ENCODE results near the gene RBM10.
A peak's percentile ranks its signal among the peaks of the same experiment; 100 is the strongest.

The RBM10 gene

DNA sequence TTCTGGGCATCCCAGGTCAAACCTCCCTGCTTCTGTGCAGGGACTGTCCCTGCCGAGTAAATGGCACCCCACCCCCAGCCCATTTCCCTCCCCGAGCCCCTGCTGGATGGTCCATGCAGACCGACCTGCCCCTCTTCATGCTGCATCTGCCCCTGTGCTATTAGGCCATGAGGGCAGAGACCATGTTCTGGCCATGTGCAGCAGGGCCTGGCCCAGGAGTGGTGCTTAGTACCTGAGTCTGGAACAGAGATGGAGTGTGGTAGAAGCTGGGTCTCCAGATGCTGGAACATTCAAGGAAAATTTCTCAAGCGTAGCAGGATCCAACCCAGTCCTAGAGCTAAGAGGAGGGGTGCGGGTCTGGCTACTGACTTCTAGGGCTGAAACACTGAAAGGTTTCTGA, 33.3 kb downstream of the RBM10 start:
- no peak for DNase-seq

DNA sequence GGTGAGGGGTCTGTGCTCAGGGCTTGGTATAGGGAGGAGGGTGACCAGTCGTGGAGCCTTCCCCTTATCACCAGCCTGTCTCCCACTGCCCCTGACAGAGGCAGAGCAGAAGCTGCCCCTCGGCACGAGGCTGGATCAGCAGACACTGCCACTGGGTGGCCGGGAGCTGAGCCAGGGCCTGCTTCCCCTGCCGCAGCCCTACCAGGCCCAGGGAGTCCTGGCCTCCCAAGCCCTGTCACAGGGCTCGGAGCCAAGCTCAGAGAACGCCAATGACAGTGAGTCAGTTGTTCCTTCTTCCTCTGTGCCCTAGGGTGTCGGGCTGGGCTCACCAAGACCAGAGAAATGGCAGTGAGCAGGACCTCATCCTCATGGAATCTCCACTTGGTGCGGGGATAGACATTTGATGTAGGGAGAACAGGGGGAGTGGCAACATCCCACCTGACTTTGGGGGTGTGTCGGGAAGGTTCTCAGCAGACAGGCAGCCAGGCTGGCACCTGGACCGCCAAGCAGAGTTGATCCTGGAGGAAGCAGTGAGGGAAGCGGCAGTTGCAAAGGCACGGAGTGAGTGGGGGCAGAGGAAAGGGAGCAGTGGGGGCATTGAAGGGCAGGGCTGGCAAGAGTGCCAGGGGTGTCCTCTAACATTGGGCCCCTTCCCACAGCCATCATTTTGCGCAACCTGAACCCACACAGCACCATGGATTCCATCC, 34.4 kb downstream of the RBM10 start:
- DNase-seq, result no peak

DNA sequence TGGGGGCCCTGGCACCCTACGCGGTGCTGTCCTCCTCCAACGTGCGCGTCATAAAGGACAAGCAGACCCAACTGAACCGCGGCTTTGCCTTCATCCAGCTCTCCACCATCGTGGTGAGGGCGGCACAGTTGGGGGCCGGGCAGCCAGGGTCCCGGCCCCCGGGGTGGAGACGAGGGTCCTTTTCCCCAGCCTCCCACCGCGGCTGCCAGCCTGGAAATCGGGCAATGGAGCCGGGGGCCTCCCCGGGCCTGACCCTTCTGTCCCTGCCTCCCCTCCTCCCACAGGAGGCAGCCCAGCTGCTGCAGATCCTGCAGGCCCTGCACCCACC, 34.9 kb downstream of the RBM10 start:
- DNase-seq, result no peak

DNA sequence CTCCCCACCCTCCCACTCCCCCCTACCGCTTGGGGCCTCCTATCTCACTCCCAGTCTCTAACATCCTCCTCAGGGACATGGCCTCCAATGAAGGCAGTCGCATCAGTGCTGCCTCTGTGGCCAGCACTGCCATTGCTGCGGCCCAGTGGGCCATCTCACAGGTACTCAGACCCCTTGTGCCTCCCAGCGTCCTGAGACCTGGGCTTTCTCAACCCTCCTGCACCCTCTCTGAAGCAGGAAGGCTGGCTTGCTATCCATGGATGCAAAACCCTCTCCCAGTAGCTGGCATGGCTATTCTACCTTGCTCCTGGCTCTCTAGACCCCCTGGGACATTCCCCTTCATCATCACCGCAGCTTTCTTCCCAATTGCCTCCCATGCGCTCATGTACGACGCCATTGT, 35.3 kb downstream of the RBM10 start:
- no peak for DNase-seq

DNA sequence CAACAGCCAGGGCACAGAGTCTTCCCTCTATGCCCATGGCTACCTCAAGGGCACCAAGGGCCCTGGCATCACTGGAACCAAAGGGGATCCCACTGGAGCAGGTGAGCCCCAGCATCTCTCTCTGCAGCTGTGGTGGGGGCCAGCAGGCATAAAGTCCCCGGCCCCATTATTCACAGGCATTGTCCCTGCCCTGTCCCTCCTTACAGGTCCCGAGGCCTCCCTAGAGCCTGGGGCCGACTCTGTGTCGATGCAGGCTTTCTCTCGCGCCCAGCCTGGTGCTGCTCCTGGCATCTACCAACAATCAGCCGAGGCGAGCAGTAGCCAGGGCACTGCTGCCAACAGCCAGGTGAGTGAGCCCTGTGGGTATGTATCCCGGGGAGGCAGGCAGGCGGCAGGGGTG, 36.3 kb downstream of the RBM10 start:
- no peak for DNase-seq

DNA sequence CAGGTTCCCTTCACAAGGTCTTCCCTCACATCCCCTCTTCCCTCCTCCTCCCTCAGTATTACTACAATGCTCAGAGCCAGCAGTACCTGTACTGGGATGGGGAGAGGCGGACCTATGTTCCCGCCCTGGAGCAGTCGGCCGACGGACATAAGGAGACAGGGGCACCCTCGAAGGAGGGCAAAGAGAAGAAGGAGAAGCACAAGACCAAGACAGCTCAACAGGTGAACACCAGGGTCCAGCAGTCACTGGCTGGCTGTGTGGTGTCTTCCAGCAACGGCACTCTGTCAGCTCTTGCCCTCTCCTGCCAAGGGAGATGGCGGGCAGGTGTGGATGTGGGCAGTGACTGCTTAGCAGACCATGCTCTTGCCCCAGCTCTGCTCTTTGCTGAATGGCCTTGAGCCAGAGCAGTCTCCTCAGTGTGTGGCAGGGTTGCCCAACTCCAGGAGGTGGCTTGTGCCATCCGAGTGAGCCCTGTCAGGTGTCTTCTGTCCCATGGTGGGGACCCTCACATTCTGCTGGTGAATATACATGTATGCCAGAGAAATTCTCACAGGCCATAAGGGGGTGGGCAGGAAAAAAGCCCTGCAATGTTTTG, 37.2 kb downstream of the RBM10 start:
- DNase-seq, result no peak

DNA sequence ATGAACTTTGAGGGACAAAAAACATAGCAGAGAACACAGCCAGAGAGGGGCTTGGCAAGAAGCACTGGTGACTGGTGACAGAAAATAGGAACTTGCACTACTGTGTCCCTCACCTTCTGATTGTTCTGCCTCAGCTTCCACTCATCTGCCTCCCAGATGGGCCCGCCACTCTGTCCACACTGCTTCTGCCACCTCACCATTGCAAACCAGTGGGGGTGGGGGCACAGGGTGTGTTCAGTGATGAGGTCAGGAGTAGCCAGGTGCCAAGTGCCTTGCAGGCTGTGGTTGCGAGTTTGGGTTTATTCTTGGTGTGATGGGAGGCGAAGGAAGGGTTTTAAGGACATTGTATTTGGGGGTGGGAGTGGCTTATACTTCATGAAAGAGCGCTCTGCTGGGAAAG, 39.5 kb downstream of the RBM10 start:
- no peak for DNase-seq

DNA sequence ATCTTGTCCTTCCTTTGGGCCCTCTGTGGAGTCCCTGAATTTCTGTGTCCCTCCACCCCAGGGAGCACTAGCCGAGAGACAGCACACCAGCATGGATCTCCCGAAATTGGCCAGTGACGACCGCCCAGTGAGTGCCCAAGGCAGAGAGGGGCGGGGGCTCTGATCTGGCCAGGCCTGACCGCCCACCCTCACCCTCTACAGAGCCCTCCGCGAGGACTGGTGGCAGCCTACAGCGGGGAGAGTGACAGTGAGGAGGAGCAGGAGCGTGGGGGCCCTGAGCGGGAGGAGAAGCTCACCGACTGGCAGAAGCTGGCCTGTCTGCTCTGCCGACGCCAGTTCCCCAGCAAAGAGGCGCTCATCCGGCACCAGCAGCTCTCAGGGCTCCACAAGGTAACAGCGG, 40.2 kb downstream of the RBM10 start:
- no peak for DNase-seq

DNA sequence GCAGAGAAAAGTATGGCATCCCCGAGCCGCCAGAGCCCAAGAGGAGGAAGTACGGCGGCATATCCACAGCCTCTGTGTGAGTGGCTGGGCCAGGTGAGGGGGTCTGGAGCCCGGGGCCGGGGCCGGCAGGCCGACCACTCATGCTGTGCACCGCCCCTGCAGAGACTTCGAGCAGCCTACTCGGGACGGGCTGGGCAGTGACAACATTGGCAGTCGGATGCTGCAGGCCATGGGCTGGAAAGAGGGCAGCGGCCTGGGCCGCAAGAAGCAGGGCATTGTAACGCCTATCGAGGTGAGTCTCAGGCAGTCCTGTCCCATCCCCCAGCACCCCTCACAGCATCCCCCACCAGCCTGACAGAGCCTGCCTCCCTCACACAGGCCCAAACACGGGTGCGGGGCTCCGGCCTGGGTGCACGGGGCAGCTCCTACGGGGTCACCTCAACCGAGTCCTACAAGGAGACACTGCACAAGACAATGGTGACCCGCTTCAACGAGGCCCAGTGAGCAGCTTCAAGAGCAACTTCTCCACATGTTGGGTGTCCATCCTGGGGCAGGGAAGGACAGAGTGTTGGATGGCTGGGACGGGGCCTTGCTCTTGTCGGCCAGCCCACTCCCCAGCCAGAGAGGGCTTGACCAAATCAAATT, 41.2 kb downstream of the RBM10 start:
- no peak for DNase-seq

DNA sequence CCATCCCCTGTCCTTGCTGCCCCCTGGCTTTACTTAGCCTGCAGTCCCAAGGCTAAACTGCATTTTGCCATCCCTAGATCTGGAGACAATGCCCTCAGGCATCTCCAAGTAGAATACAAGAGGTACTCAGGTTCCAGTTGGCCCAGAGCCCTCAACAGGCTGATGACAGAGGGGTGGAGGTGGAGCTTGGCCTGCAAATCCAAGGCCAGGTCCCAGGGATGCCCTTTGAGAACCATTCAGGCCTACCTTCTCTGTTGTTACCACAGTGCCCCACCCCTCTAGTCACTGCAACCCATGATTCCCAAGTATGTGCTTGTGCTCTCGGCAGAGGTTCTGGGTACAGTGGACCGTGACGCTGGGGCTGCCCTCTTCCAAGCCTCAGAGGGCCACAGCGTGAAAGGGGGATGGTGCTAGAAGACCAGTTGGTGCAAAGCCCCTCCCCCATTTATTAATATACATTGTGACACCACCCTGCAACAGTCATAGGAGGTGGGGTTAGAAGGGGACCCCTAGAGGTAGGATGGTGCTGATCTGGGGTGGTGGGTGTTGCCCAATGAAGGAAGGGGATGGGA, 42.2 kb downstream of the RBM10 start:
- no peak for DNase-seq

DNA sequence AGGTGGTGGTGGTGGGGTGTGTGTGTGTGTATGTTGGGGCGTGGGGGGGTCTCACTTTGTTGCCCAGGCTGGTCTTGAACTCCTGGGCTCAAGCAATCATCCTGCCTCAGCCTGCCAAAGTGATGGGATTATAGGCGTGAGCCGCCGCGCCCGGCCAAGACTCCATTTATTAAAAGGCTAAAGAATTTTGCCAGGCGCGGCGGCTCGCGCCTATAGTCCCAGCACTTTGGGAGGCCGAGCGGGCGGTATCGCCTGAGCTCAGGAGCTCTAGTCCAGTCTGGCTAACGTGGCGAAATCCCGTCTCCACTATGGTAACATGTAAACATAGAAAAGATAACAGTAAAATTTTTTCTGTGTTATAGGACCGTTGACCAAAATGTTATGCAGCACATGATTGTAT, 44.9 kb downstream of the RBM10 start:
- no peak for DNase-seq

DNA sequence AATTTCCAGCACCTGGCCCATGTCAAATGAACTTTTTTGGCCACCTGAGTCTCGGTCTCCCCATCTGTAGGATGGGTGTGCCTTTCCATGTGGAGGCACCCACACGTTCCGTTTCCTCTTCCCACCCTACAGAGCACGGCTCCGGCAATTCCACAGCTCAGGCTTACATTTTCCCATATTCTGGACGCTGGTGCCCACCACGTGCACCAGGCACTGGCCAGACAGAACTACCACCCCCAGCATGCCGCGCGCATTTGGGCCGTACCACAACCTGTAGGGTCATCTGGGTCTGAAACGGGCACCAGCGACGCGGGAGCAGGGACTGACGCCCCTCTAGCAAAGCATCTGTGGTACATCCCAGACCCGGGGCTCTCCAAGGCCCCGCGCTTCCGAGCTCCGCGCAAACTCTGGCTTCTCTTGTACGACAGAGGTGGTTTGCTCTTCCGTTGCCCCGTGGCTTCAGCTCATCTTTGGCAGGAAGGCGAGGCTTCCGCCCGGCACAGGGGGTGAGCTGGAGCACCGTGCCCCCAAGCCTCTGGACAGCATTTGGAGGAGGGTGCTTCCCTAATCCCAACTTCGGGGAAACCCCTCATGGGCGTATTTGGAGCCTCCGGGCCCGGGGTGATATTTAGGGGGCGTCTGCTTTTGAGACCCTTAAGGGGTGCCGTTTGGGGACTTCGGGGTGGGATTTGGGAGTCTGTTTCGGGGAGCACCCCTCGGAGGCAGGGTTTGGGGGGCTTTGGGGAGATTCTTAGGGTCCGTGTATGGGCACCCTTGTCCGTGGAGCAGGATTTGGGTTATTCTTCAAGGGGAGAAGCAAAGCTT, 45.6 kb downstream of the RBM10 start:
- peak; percentile 91 for DNase-seq

DNA sequence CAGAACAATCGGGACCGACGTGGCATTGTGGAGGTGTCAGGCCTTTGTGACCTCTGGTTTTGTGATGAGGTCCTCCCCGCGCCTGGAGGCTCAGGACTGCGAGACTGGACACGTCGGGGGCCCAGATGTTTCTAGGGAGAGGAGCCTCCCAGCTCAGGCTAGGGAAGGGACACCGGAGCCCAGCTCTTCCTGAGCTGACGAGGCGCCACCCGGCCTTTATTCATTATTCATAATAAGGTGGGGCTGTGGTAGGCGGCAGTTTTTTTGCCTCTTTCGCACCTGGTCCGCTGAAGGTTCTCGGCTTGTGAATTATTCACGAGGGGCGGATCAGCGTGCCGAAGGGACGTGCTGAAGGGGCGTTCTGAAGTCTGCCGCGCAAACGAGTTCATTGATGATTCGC, 46.3 kb downstream of the RBM10 start:
- DNase-seq, result no peak

DNA sequence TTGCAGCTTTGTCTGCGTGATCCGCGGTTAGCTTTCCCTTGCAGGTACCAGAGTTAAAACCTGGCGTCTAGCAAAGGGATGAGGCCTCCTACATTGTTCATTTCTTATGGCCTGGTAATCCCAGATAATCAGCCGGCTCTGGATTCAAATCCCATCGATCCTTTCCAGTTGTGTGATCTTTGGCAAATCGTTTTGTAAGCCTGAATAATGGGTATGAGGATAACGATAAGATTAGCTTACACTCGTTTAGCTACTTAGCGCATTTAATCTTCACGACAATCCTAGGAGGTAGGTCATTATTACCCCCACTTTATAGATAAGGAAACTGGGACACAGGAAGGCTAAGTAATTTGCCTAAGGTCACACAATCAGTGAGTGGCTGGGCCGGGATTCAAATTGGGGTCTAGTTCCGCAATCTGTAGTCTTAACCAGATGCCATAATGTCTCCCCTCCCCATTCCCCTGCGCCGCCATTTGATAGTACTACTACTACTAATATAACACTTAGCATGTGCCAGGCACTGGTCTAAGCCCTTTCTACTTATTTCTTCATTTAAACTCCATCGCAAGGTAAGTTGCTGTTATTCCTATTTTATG, 46.9 kb downstream of the RBM10 start:
- DNase-seq, result no peak

DNA sequence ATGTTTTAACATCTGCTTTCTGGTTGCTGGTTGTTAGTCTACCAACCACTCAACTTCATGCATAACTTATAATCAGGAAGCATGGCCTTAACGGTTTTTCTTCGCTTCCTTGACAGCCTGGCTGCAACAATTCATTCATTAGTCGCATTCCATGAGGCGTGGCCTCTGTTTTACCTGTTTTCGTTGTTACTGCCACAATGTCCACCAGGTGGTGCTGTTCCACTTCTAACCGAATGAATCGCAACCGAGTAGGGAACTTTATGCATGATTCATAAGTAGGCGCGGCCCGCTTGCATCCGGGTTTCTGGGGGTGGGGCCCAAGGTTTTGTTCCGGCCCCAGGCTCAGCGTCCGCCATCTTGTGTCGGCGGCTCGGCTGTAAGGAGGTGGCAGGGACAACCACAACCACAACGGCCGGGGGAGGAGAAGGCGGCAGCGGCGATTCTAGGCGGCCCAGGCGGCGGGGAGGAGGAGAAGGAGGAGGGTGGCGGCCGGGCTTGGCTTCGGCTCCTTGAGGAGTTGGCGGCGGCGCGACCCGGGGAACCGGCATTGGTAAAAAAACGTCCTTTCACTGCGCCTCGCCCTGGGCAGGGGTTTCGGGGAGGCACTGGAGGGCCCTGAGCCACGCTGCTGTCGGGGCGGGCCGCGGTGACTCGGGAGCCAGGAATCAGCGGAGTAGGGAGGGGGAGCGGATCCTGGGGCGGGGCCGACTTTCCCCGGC, 48.6 kb downstream of the RBM10 start, which contains the start of gene UBA1:
TSS of gene UBA1 (plus strand) at position 355 of the 719 bp plus-strand sequence. CDS start 4,974 bp downstream, outside the sequence.
- peak; percentile 93 for DNase-seq

DNA sequence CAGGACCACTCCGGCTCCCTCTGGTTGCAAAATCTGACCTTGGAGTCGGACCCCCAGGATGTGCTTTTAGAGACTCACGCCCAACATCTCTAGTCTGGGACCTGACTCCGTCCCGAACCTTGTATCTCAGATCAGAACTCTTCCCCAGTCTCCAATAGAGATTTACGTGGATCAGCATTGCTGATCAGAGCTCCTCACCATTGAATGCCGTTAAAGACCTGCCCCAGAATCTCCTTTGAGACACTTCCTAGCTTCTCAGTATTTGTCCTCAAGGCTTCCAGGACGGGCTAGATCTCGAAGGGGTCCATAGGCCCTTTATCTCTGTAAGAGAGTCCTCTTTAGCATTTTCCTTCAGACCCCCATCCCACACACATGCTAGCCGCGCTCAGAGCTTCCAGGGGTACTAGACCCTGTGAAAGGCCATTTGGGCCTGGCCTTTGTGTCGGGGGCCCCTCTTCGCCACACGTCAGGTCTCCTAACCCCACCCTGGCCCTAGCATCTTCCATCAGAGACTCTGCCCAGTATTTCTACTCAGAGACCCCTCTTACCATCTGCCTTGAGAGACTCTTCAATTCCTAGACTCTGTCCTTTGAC, 49.3 kb downstream of the RBM10 start:
- DNase-seq, result no peak

DNA sequence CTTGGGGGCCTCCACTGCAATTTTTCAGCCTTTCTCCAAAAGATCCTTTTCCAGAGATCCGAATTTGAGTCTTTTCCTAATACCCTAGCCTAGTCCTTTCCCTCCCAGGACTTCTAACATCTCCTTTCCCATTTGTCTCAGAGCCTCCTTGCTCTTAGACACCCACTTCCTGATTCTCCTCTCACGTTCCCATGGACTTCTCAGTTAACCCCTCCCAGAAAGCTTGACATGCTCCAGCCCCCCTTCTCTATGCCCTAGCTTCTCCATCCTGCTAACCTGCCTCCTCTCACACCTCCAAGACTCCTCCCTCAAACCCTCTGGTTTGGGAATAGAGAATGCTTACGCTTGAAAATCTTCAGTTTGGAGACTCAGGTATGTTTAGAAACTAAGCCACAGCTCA, 51.1 kb downstream of the RBM10 start:
- DNase-seq, result no peak

DNA sequence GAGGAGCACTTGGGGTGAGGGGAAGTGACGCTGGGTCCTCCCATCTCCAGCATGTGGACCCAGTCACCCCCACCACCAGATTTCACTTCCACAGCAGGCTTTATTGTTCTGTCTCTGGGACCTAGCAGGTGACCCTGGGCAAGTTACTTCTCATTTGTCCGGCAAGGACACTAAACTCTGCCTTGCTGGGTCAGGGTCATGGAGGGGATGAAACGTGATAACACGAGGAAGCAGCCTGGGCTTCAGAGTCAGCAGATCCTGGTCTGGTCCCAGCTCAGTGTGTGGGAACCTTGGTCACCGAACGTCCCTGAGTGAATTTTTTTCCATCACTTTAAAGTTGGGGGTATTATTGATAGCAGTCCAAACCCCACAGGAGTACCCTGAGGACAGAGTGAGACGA, 52.5 kb downstream of the RBM10 start:
- no peak for DNase-seq

DNA sequence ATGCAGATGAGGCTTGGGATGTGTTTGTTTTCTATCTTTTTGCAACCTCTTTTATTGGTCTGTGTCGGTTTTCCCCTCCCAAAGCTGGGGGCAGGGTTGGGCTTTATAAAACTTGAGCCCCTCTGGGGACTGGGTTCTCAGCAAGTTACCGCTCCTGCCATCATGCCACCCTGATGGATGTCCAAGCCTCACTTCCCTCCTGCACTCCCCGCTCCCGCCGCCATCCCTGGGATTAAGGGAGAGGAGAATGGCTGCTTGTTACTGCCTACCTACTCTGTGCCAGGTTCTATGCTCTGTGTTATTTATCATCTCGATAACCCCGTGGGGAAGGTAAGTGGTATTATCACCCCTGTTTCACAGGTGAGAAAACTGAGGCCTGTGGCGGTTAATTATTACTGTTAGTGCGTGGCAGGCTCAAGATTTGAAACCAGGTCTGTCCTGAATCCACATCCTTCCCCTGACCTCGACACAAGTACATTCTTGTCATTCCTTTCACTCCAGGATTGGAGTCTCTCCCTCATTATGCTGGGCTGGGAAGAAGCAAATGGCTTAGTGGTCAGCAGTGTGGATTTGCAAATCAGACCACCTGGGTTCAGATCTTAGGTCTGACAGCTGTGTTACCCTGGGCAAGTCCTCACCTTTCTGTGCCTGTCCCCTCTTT, 53.1 kb downstream of the RBM10 start:
- no peak for DNase-seq

DNA sequence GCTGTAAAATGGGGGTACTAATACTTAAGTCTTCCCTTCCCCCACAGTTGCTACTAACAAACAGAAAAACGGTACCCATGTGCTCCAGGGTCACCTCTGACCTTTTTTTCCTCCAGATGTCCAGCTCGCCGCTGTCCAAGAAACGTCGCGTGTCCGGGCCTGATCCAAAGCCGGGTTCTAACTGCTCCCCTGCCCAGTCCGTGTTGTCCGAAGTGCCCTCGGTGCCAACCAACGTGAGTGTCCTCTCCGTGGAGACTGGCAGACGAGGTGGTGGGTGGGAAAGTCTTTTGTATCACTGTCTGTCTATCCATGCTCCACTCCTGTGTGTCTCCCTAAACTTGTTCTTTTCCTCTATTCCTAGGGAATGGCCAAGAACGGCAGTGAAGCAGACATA, 53.7 kb downstream of the RBM10 start:
- DNase-seq, result no peak

DNA sequence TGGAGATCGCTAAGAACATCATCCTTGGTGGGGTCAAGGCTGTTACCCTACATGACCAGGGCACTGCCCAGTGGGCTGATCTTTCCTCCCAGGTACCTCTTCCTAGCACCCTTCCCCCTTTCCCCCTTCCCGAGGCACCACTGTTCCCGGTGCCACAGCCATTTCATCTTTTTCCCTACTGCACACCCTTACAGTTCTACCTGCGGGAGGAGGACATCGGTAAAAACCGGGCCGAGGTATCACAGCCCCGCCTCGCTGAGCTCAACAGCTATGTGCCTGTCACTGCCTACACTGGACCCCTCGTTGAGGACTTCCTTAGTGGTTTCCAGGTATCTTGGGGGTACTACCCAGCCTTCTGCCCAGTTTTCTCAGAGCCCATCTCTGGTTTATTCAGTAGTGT, 54.3 kb downstream of the RBM10 start:
- DNase-seq, result no peak
